HepG2 (cell line): ENCODE results near the gene TNFSF9.

Experiments
- EP300 ChIP-seq, 3 experiments: sonication (generic) in 1 of 3; formaldehyde crosslinking in 1 of 3; IDR thresholded peaks; 2 replicates each; pipeline versions ENCODE4 v1.5.1 to v1.6.1; 2011 to 2020; ENCODE audit warnings: low read depth in 2 of 3, low read length in 2 of 3, borderline replicate concordance in 1 of 3, improper control_type of control experiment in 1 of 3, mild to moderate bottlenecking in 1 of 3, missing genetic modification reagents in 1 of 3, moderate library complexity in 1 of 3
- PHF5A ChIP-seq: IDR thresholded peaks from one replicate; pipeline ENCODE4 v1.6.1; 2018; ENCODE audit warnings: low read depth, missing genetic modification reagents; ENCODE audit not compliant: unreplicated experiment
- RARA ChIP-seq: IDR thresholded peaks from 2 replicates; pipeline ENCODE4 v1.6.1; 2016; ENCODE audit warnings: missing genetic modification reagents, missing compliant biosample characterization
- ZNF468 ChIP-seq: sonication (generic); formaldehyde crosslinking; IDR thresholded peaks from 2 replicates; pipeline ENCODE4 v1.8.0; 2022; ENCODE audit warnings: mild to moderate bottlenecking, moderate library complexity, missing genetic modification reagents
- TF ChIP-seq, protein P1 (sequence below): sonication (generic); formaldehyde crosslinking; conservative IDR thresholded peaks from 2 replicates; pipeline ENCODE4 v1.4.0; 2020; ENCODE audit warnings: missing genetic modification reagents
- TF ChIP-seq, protein P2 (sequence below): sonication (generic); formaldehyde crosslinking; IDR thresholded peaks from 2 replicates; pipeline ENCODE4 v1.5.0; 2020; ENCODE audit warnings: mild to moderate bottlenecking, missing genetic modification reagents, moderate library complexity
- TF ChIP-seq, protein P3 (sequence below): sonication (generic); formaldehyde crosslinking; IDR thresholded peaks from 2 replicates; pipeline ENCODE4 v1.8.0; 2022; ENCODE audit warnings: mild to moderate bottlenecking, missing genetic modification reagents

DNA sequence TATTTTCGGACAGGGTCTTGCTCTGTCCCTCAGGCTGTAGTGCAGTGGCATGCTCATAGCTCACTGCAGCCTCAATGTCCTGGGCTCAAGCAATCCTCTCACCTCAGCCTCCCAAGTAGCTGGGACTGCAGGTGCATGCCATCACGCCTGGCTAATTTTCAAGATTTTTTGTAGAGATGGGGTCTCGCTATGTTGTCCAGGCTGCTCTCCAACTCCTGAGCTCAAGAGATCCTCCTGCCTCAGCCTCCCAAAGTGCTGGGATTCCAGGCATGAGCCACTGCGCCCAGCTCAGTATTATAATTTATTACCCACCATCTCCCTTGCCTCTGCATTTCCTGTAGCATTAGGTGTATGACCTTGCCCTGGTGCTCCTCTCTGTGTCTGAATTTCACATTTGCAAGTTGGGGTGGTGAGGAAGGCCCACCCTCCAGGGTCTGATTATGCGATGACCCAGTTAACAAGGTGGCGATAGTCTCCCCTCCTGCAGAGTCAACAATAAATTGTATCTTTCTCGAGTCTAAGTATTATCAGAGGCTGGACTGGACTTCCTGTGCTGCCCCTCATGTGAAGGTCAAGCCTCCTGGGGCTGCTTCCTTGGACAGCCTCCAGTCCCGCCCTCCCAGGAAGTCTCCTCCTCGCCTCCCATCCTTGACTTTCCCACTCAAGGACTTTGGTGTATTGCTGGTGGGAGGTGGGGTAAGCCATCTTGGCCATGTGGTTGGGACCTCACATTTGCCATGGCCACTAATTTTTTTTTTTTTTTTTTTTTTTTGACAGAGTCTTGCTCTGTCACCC is 27.2 kb upstream of the TNFSF9 start:
- TF ChIP-seq ZNF468 (CRISPR knock-in tag) (no peak), PHF5A (no peak), RARA (CRISPR knock-in tag) (no peak), EP300 (IDR thresholded peaks at IDR 0.05; ENCODE audit: low read depth in 2 of 2, low read length in 2 of 2) (no peak), EP300 (CRISPR knock-in tag; IDR thresholded peaks at IDR 0.05; ENCODE audit: borderline replicate concordance) (no peak)
- TF ChIP-seq, protein P1, sequence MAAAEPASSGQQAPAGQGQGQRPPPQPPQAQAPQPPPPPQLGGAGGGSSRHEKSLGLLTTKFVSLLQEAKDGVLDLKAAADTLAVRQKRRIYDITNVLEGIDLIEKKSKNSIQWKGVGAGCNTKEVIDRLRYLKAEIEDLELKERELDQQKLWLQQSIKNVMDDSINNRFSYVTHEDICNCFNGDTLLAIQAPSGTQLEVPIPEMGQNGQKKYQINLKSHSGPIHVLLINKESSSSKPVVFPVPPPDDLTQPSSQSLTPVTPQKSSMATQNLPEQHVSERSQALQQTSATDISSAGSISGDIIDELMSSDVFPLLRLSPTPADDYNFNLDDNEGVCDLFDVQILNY (CRISPR knock-in tag) = no peak
- TF ChIP-seq, protein P2, sequence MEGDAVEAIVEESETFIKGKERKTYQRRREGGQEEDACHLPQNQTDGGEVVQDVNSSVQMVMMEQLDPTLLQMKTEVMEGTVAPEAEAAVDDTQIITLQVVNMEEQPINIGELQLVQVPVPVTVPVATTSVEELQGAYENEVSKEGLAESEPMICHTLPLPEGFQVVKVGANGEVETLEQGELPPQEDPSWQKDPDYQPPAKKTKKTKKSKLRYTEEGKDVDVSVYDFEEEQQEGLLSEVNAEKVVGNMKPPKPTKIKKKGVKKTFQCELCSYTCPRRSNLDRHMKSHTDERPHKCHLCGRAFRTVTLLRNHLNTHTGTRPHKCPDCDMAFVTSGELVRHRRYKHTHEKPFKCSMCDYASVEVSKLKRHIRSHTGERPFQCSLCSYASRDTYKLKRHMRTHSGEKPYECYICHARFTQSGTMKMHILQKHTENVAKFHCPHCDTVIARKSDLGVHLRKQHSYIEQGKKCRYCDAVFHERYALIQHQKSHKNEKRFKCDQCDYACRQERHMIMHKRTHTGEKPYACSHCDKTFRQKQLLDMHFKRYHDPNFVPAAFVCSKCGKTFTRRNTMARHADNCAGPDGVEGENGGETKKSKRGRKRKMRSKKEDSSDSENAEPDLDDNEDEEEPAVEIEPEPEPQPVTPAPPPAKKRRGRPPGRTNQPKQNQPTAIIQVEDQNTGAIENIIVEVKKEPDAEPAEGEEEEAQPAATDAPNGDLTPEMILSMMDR (CRISPR knock-in tag) = no peak
- TF ChIP-seq, protein P3, sequence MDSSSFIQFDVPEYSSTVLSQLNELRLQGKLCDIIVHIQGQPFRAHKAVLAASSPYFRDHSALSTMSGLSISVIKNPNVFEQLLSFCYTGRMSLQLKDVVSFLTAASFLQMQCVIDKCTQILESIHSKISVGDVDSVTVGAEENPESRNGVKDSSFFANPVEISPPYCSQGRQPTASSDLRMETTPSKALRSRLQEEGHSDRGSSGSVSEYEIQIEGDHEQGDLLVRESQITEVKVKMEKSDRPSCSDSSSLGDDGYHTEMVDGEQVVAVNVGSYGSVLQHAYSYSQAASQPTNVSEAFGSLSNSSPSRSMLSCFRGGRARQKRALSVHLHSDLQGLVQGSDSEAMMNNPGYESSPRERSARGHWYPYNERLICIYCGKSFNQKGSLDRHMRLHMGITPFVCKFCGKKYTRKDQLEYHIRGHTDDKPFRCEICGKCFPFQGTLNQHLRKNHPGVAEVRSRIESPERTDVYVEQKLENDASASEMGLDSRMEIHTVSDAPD = no peak
